Tibial nerve (tissue), 4 donors: ENCODE data around the gene MYMK. TPM values are rescaled to one million over a fixed set of nuclear protein-coding genes. Genes with fewer than 3 reads are reported as not detected.

Experiments used
- DNase-seq, 2 donors: peaks; one replicate each; pipeline ENCODE4 v3.0.0-alpha.2; 2019; ENCODE audit warnings: low spot score in 2 of 2
- H3K27ac ChIP-seq, 4 donors: fragments of 200-600 bp; sonication (generic) in 3 of 4; one replicate each; pipeline ENCODE4 v1.5.1; 2017 to 2019; ENCODE audit warnings: mild to moderate bottlenecking in 1 of 4
- H3K27me3 ChIP-seq, 2 donors: fragments of 200-600 bp; sonication (generic) in 1 of 2; one replicate each; pipeline versions ENCODE4 v1.5.1 to v1.6.0; 2017 to 2019
- H3K36me3 ChIP-seq, 3 donors: fragments of 200-600 bp; sonication (generic); one replicate each; pipeline ENCODE4 v1.5.1; 2018 to 2019
- H3K4me1 ChIP-seq, 4 donors: fragments of 200-600 bp; sonication (generic) in 3 of 4; one replicate each; pipeline ENCODE4 v1.5.1; 2017 to 2019
- H3K4me3 ChIP-seq, 4 donors: fragments of 200-600 bp; sonication (generic) in 3 of 4; one replicate each; pipeline ENCODE4 v1.5.1; 2017 to 2019; ENCODE audit warnings: mild to moderate bottlenecking in 1 of 4, moderate library complexity in 1 of 4
- H3K9me3 ChIP-seq, 4 donors: fragments of 200-600 bp; sonication (generic) in 3 of 4; one replicate each; pipeline ENCODE4 v1.5.1; 2017 to 2019
- CTCF ChIP-seq, 5 experiments: fragments of 200-600 bp in 3 of 5; fragments of 450-650 bp in 2 of 5; sonication (generic) in 3 of 5; IDR thresholded peaks; one replicate each; pipeline ENCODE4 v1.5.1; 2016 to 2019; ENCODE audit warnings: antibody characterized with exemption in 5 of 5, mild to moderate bottlenecking in 3 of 5, moderate library complexity in 2 of 5
- EP300 ChIP-seq, 2 donors: sonication (generic); formaldehyde crosslinking; IDR thresholded peaks; one replicate each; pipeline ENCODE4 v1.6.1; 2017; ENCODE audit warnings: antibody characterized with exemption in 2 of 2, mild to moderate bottlenecking in 1 of 2
- POLR2A ChIP-seq, 2 donors: fragments of 450-650 bp; IDR thresholded peaks; one replicate each; pipeline ENCODE4 v1.6.1; 2017; ENCODE audit warnings: antibody characterized with exemption in 2 of 2, mild to moderate bottlenecking in 2 of 2, moderate library complexity in 2 of 2
- WGBS, 2 donors: methylation state at CpG; one replicate each; pipeline ENCODE4 v1.1.5; 2018; 5-methylcytosine and 5-hydroxymethylcytosine counted together
- total RNA-seq, 4 donors: library from RNA; depleted of rRNA; stranded (reverse); fragments of >200 nt; gene quantifications; one replicate each; pipeline ENCODE4 v1.1.0, GENCODE V29; 2016

Gene MYMK
- total RNA-seq, 4 donors from 2014 or later = 1.4 to 8.3 TPM; not detected in 2

GRCh38 chr9:133571391-133571890, 46.7 kb upstream of the MYMK start:
- 81 to 83% methylated on average over 6 to 8 of the region's 9 CpGs for WGBS, 2 donors
- H3K4me1 ChIP-seq = peaks cover 0 to 12% (median 0%) of the 10 kb centered on the region in 4 donors
- DNase-seq = no peak

GRCh38 chr9:133570691-133571080, 45.9 kb upstream of the MYMK start:
- Histone ChIP-seq H3K27me3 (peaks cover 0 to 22% of the 10 kb centered on the region in 2 donors), H3K36me3 (no peaks in the 10 kb centered on the region), H3K4me3 (no peak overlapping the region), H3K9me3 (no peaks in the 10 kb centered on the region), H3K4me1 (peaks cover 0 to 15% (median 0%) of the 10 kb centered on the region in 4 donors), H3K27ac (no peak overlapping the region)
- no peak for TF ChIP-seq CTCF (IDR thresholded peaks at IDR 0.05)
- no peak for TF ChIP-seq POLR2A (IDR thresholded peaks at IDR 0.05)
- no peak for TF ChIP-seq EP300 (IDR thresholded peaks at IDR 0.05)
- 66 to 69% methylated on average over 15 to 16 of the region's 16 CpGs for WGBS, 2 donors
- DNase-seq = no peak

More at GRCh38 chr9:133571391-133571890, 46.7 kb upstream of the MYMK start:
- Histone ChIP-seq H3K27ac (no peak overlapping the region), H3K27me3 (peaks cover 0 to 23% of the 10 kb centered on the region in 2 donors), H3K36me3 (no peaks in the 10 kb centered on the region), H3K9me3 (no peaks in the 10 kb centered on the region), H3K4me3 (no peak overlapping the region)
- no peak for TF ChIP-seq EP300 (IDR thresholded peaks at IDR 0.05)
- no peak for TF ChIP-seq CTCF (IDR thresholded peaks at IDR 0.05)
- TF ChIP-seq POLR2A (IDR thresholded peaks at IDR 0.05) = no peak

- Histone ChIP-seq H3K4me1 (peaks cover 0 to 20% (median 2%) of the 10 kb centered on the region in 4 donors), H3K36me3 (no peaks in the 10 kb centered on the region), H3K27ac (no peak overlapping the region), H3K9me3 (no peaks in the 10 kb centered on the region), H3K4me3 (no peak overlapping the region), H3K27me3 (peaks cover 0 to 22% of the 10 kb centered on the region in 2 donors)
- TF ChIP-seq EP300 (IDR thresholded peaks at IDR 0.05) (no peak), POLR2A (IDR thresholded peaks at IDR 0.05) (no peak), CTCF (IDR thresholded peaks at IDR 0.05) (no peak)
- no peak for DNase-seq
- 63 to 73% methylated on average over 19 to 36 of the region's 36 CpGs for WGBS, 2 donors
Observed at GRCh38 chr9:133569891-133570690, 45.3 kb upstream of the MYMK start.

- DNase-seq = no peak
- WGBS, 2 donors = 83 to 84% methylated on average over 14 of the region's 14 CpGs
Observed at GRCh38 chr9:133569121-133569785, 44.5 kb upstream of the MYMK start.

More at GRCh38 chr9:133569121-133569785, 44.5 kb upstream of the MYMK start:
- Histone ChIP-seq H3K9me3 (no peaks in the 10 kb centered on the region), H3K36me3 (no peaks in the 10 kb centered on the region), H3K27me3 (peaks cover 0 to 16% of the 10 kb centered on the region in 2 donors), H3K27ac (no peak overlapping the region), H3K4me3 (no peak overlapping the region), H3K4me1 (peaks cover 0 to 26% (median 4%) of the 10 kb centered on the region in 4 donors)
- TF ChIP-seq EP300 (IDR thresholded peaks at IDR 0.05) = no peak
- no peak for TF ChIP-seq POLR2A (IDR thresholded peaks at IDR 0.05)
- TF ChIP-seq CTCF (IDR thresholded peaks at IDR 0.05) = no peak
